Measurements from ENCODE around the gene FHIT.

Gene FHIT

GRCh38 chr3:59927056-59927455 lies 1324.2 kb downstream of the FHIT start:
- Histone ChIP-seq H3K36me3 (ENCODE audit: control insufficient read depth, insufficient read depth, low read length) (no peaks in the 10 kb centered on the region), H3K4me1 (ENCODE audit: control insufficient read depth, low read depth, low read length) (no peaks in the 10 kb centered on the region), H2BK15ac (replicated peaks; ENCODE audit: low read depth) (no peak overlapping the region), H3K9ac (ENCODE audit: low read length) (no peak overlapping the region), H2BK5ac (ENCODE audit: low read length) (no peak overlapping the region), H3K4ac (ENCODE audit: low read depth, low read length) (no peak overlapping the region), H3K27me3 (ENCODE audit: insufficient read depth, low read length, poor library complexity) (no peaks in the 10 kb centered on the region), H3K56ac (ENCODE audit: low read length) (no peak overlapping the region), H4K8ac (ENCODE audit: low read depth, low read length) (no peak overlapping the region), H3K27ac (ENCODE audit: low read depth, low read length) (no peak overlapping the region), H3K4me2 (ENCODE audit: low read length) (no peak overlapping the region), H4K5ac (ENCODE audit: low read length) (no peak overlapping the region), H3K4me3 (ENCODE audit: low read length) (no peak overlapping the region), H2BK120ac (ENCODE audit: low read depth, low read length) (no peak overlapping the region), H3K18ac (ENCODE audit: low read length) (no peak overlapping the region), H3K79me1 (ENCODE audit: low read length) (no peaks in the 10 kb centered on the region), H3K23ac (ENCODE audit: low read length) (no peak overlapping the region), H3K79me2 (ENCODE audit: control insufficient read depth, insufficient read depth, low read length) (no peaks in the 10 kb centered on the region), H2AK5ac (ENCODE audit: low read length) (no peak overlapping the region)
- WGBS (ENCODE audit: extremely low coverage, insufficient coverage, low lambda C conversion rate) = no CpG with 5 or more reads among the region's 3 CpGs
- no peak for DNase-seq

- Histone ChIP-seq H3K4me1 (ENCODE audit: control insufficient read depth, low read depth, low read length) (no peaks in the 10 kb centered on the region), H3K27ac (ENCODE audit: low read depth, low read length) (no peak overlapping the region), H3K4ac (ENCODE audit: low read depth, low read length) (no peak overlapping the region), H3K27me3 (ENCODE audit: insufficient read depth, low read length, poor library complexity) (no peaks in the 10 kb centered on the region), H2BK5ac (ENCODE audit: low read length) (no peak overlapping the region), H4K5ac (ENCODE audit: low read length) (no peak overlapping the region), H3K79me1 (ENCODE audit: low read length) (no peaks in the 10 kb centered on the region), H4K8ac (ENCODE audit: low read depth, low read length) (no peak overlapping the region), H2BK15ac (replicated peaks; ENCODE audit: low read depth) (no peak overlapping the region), H3K18ac (ENCODE audit: low read length) (no peak overlapping the region), H3K23ac (ENCODE audit: low read length) (no peak overlapping the region), H3K56ac (ENCODE audit: low read length) (no peak overlapping the region), H2AK5ac (ENCODE audit: low read length) (no peak overlapping the region), H3K4me2 (ENCODE audit: low read length) (no peak overlapping the region), H3K79me2 (ENCODE audit: control insufficient read depth, insufficient read depth, low read length) (no peaks in the 10 kb centered on the region), H3K9ac (ENCODE audit: low read length) (no peak overlapping the region), H3K36me3 (ENCODE audit: control insufficient read depth, insufficient read depth, low read length) (no peaks in the 10 kb centered on the region), H2BK120ac (ENCODE audit: low read depth, low read length) (no peak overlapping the region), H3K4me3 (ENCODE audit: low read length) (no peak overlapping the region)
- no peak for DNase-seq
These were observed 1325.3 kb downstream of the FHIT start for GRCh38 chr3:59925946-59926345.

GRCh38 chr3:59922192-59922591 lies 1329.1 kb downstream of the FHIT start:
- no CpG with 5 or more reads among the region's 7 CpGs for WGBS (ENCODE audit: extremely low coverage, insufficient coverage, low lambda C conversion rate)

GRCh38 chr3:59920822-59921221 lies 1330.4 kb downstream of the FHIT start:
- no peak overlapping the region for H4K8ac ChIP-seq (ENCODE audit: low read depth, low read length)
- WGBS (ENCODE audit: extremely low coverage, insufficient coverage, low lambda C conversion rate) = no CpG with 5 or more reads among the region's 5 CpGs

More at GRCh38 chr3:59922192-59922591, 1329.1 kb downstream of the FHIT start:
- no peak overlapping the region for H3K23ac ChIP-seq (ENCODE audit: low read length)
- no peak for DNase-seq
- no peak overlapping the region for H4K8ac ChIP-seq (ENCODE audit: low read depth, low read length)
- no peaks in the 10 kb centered on the region for H3K79me2 ChIP-seq (ENCODE audit: control insufficient read depth, insufficient read depth, low read length)
- no peak overlapping the region for H3K9ac ChIP-seq (ENCODE audit: low read length)
- H3K79me1 ChIP-seq (ENCODE audit: low read length) = no peaks in the 10 kb centered on the region
- H3K4ac ChIP-seq (ENCODE audit: low read depth, low read length) = no peak overlapping the region
- no peak overlapping the region for H3K27ac ChIP-seq (ENCODE audit: low read depth, low read length)
- no peak overlapping the region for H2BK15ac ChIP-seq (replicated peaks; ENCODE audit: low read depth)
- no peaks in the 10 kb centered on the region for H3K36me3 ChIP-seq (ENCODE audit: control insufficient read depth, insufficient read depth, low read length)
- no peak overlapping the region for H2BK120ac ChIP-seq (ENCODE audit: low read depth, low read length)
- no peaks in the 10 kb centered on the region for H3K27me3 ChIP-seq (ENCODE audit: insufficient read depth, low read length, poor library complexity)
- H2AK5ac ChIP-seq (ENCODE audit: low read length) = no peak overlapping the region
- H4K5ac ChIP-seq (ENCODE audit: low read length) = no peak overlapping the region
- H3K4me3 ChIP-seq (ENCODE audit: low read length) = no peak overlapping the region
- H3K4me2 ChIP-seq (ENCODE audit: low read length) = no peak overlapping the region
- H2BK5ac ChIP-seq (ENCODE audit: low read length) = no peak overlapping the region
- no peak overlapping the region for H3K56ac ChIP-seq (ENCODE audit: low read length)
- no peaks in the 10 kb centered on the region for H3K4me1 ChIP-seq (ENCODE audit: control insufficient read depth, low read depth, low read length)
- no peak overlapping the region for H3K18ac ChIP-seq (ENCODE audit: low read length)

GRCh38 chr3:59919586-59919985 lies 1331.7 kb downstream of the FHIT start:
- Histone ChIP-seq H4K5ac (ENCODE audit: low read length) (no peak overlapping the region), H3K4me2 (ENCODE audit: low read length) (no peak overlapping the region), H3K4me3 (ENCODE audit: low read length) (no peak overlapping the region), H3K79me2 (ENCODE audit: control insufficient read depth, insufficient read depth, low read length) (no peaks in the 10 kb centered on the region), H2AK5ac (ENCODE audit: low read length) (no peak overlapping the region), H3K4ac (ENCODE audit: low read depth, low read length) (no peak overlapping the region), H3K79me1 (ENCODE audit: low read length) (no peaks in the 10 kb centered on the region), H3K4me1 (ENCODE audit: control insufficient read depth, low read depth, low read length) (no peaks in the 10 kb centered on the region), H3K9ac (ENCODE audit: low read length) (no peak overlapping the region), H3K27me3 (ENCODE audit: insufficient read depth, low read length, poor library complexity) (no peaks in the 10 kb centered on the region), H3K56ac (ENCODE audit: low read length) (no peak overlapping the region), H2BK120ac (ENCODE audit: low read depth, low read length) (no peak overlapping the region), H2BK15ac (replicated peaks; ENCODE audit: low read depth) (no peak overlapping the region), H3K23ac (ENCODE audit: low read length) (no peak overlapping the region), H4K8ac (ENCODE audit: low read depth, low read length) (no peak overlapping the region), H3K27ac (ENCODE audit: low read depth, low read length) (no peak overlapping the region), H3K36me3 (ENCODE audit: control insufficient read depth, insufficient read depth, low read length) (no peaks in the 10 kb centered on the region), H3K18ac (ENCODE audit: low read length) (no peak overlapping the region), H2BK5ac (ENCODE audit: low read length) (no peak overlapping the region)
- WGBS (ENCODE audit: extremely low coverage, insufficient coverage, low lambda C conversion rate) = no CpG with 5 or more reads among the region's 2 CpGs
- DNase-seq = no peak

More at GRCh38 chr3:59920822-59921221, 1330.4 kb downstream of the FHIT start:
- no peak overlapping the region for H2BK5ac ChIP-seq (ENCODE audit: low read length)
- H3K9ac ChIP-seq (ENCODE audit: low read length) = no peak overlapping the region
- H3K36me3 ChIP-seq (ENCODE audit: control insufficient read depth, insufficient read depth, low read length) = no peaks in the 10 kb centered on the region
- H3K79me1 ChIP-seq (ENCODE audit: low read length) = no peaks in the 10 kb centered on the region
- H3K27ac ChIP-seq (ENCODE audit: low read depth, low read length) = no peak overlapping the region
- H3K79me2 ChIP-seq (ENCODE audit: control insufficient read depth, insufficient read depth, low read length) = no peaks in the 10 kb centered on the region
- no peak for DNase-seq
- H3K18ac ChIP-seq (ENCODE audit: low read length) = no peak overlapping the region
- H2BK15ac ChIP-seq (replicated peaks; ENCODE audit: low read depth) = no peak overlapping the region
- no peaks in the 10 kb centered on the region for H3K4me1 ChIP-seq (ENCODE audit: control insufficient read depth, low read depth, low read length)
- H3K27me3 ChIP-seq (ENCODE audit: insufficient read depth, low read length, poor library complexity) = no peaks in the 10 kb centered on the region
- H3K56ac ChIP-seq (ENCODE audit: low read length) = no peak overlapping the region
- no peak overlapping the region for H2AK5ac ChIP-seq (ENCODE audit: low read length)
- H4K5ac ChIP-seq (ENCODE audit: low read length) = no peak overlapping the region
- no peak overlapping the region for H3K4me3 ChIP-seq (ENCODE audit: low read length)
- no peak overlapping the region for H2BK120ac ChIP-seq (ENCODE audit: low read depth, low read length)
- no peak overlapping the region for H3K4ac ChIP-seq (ENCODE audit: low read depth, low read length)
- H3K4me2 ChIP-seq (ENCODE audit: low read length) = no peak overlapping the region
- H3K23ac ChIP-seq (ENCODE audit: low read length) = no peak overlapping the region

- H3K27me3 ChIP-seq (ENCODE audit: insufficient read depth, low read length, poor library complexity) = no peaks in the 10 kb centered on the region
- H3K56ac ChIP-seq (ENCODE audit: low read length) = no peak overlapping the region
- no peak overlapping the region for H3K4me3 ChIP-seq (ENCODE audit: low read length)
- no peak overlapping the region for H3K27ac ChIP-seq (ENCODE audit: low read depth, low read length)
- no peak overlapping the region for H2AK5ac ChIP-seq (ENCODE audit: low read length)
- no peaks in the 10 kb centered on the region for H3K36me3 ChIP-seq (ENCODE audit: control insufficient read depth, insufficient read depth, low read length)
- no peak overlapping the region for H2BK5ac ChIP-seq (ENCODE audit: low read length)
- H3K18ac ChIP-seq (ENCODE audit: low read length) = no peak overlapping the region
- no peak overlapping the region for H2BK15ac ChIP-seq (replicated peaks; ENCODE audit: low read depth)
- no peak overlapping the region for H3K4me2 ChIP-seq (ENCODE audit: low read length)
- no peak overlapping the region for H3K9ac ChIP-seq (ENCODE audit: low read length)
- no peak overlapping the region for H3K23ac ChIP-seq (ENCODE audit: low read length)
- no peak for DNase-seq
- H3K79me2 ChIP-seq (ENCODE audit: control insufficient read depth, insufficient read depth, low read length) = no peaks in the 10 kb centered on the region
- no peaks in the 10 kb centered on the region for H3K79me1 ChIP-seq (ENCODE audit: low read length)
- H2BK120ac ChIP-seq (ENCODE audit: low read depth, low read length) = no peak overlapping the region
- no peak overlapping the region for H3K4ac ChIP-seq (ENCODE audit: low read depth, low read length)
- H4K5ac ChIP-seq (ENCODE audit: low read length) = no peak overlapping the region
- H3K4me1 ChIP-seq (ENCODE audit: control insufficient read depth, low read depth, low read length) = no peaks in the 10 kb centered on the region
- H4K8ac ChIP-seq (ENCODE audit: low read depth, low read length) = no peak overlapping the region
- WGBS (ENCODE audit: extremely low coverage, insufficient coverage, low lambda C conversion rate) = no CpG with 5 or more reads among the region's 6 CpGs
These were observed 1337.0 kb downstream of the FHIT start for GRCh38 chr3:59914251-59914650.
